ENCODE measurements around the gene PAQR5.
"Not testable (repeated sequence)": the region's sequence is repeated elsewhere in the genome, so short reads cannot be mapped to it uniquely, and the experiment has no call there.

The PAQR5 gene

DNA sequence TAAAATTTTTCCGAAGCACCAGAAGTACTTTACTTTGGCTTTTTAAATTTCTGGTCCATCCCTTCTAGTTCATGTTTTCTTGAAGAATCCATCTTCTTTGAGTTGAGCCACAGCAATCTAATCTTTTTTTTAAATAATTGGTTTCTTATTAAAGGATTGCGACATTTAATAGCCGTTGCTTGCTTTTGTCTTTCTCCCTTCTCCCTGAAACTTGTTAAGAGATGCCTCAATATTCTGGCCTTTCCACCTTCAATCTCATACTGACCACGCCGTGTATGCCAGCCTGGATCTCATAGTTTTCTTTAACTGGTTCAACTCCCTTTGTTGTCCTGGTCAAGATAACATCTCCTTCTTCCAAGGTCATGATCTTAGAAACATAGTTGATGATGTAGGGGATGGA, 135.5 kb downstream of the PAQR5 start:
- DNase-seq, result no peak

DNA sequence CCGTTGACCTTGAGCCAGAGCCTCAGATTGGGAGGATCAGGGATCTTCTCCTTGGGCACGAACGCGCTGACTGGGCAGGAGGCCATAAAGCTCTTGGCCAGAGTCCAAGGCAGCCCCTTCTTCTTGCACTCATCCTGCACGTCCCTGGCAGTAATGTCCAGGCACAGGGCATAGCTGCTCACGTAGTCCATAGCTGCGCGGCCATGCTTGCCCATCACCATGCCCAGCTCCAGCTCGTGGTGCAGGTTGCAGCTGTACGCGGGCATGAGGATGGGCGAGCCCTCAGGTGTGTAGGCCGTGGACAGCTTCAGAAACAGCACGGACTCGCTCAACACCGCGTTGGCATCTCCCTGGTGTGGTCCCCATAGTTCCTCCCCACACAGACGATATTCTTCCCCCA, 136.0 kb downstream of the PAQR5 start:
- no peak for DNase-seq

DNA sequence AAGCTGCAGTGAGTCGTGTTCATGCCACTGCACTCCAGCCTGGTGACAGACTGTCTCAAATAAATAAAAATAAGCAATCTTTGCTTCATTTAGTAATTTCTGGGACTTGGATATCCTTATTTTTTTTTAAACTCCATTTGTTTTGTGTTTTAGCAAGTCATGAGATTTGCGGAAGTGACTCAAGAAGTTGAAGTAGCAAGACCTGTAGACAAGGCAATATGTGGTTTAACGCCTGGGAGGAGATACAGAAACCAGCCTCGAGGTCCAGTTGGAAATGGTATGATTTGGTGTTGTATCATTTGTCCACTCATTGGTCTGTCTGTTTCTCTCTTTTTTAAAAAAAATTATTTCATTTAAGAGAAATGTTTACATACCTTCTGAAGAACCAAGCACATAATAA, 137.3 kb downstream of the PAQR5 start:
- DNase-seq, result no peak

DNA sequence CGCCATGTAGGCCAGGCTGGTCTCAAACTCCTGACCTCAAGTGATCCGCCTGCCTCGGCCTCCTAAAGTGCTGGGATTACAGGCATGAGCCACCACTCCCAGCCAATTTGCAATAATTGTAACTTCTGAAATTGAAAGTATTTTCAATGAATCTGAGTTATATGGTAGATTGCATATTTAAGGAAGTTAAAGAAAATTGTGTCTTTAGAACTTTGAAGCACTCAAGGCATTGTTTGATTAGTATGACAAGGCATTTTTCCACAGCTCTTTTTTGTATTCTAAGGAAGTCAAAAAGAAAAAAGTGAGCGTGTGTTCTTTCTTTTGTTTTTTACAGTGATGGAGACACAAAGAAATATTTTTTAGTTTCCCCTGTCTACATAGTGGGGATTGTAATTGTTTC, 138.2 kb downstream of the PAQR5 start:
- DNase-seq, result no peak

GRCh38 chr15:69439623-69440022, 140.9 kb downstream of the PAQR5 start:
- no peak for DNase-seq

- no peak for DNase-seq
Measured at GRCh38 chr15:69443032-69443611, 144.4 kb downstream of the PAQR5 start.

GRCh38 chr15:69444686-69445085, 146.0 kb downstream of the PAQR5 start:
- no peak for DNase-seq

DNA sequence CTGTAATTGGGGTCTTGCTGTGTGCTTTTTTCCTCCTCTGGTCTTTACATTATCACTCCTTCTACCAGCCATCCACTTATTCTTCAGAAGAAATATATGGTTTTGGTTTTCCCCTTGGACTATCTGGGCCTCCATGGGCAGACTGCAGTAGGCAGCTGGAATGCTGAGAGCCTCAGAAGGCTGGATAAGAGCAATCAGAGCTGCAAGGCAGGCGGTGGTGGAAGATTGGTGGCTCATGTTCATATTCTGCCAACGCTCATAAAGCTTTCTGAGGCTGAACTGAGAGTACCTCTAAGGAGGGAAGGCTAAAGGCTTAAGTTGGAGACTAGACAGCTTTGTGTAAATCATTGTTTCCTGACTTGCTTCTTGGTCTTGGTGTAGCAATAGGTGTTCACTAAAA, 148.2 kb downstream of the PAQR5 start:
- DNase-seq, result no peak

GRCh38 chr15:69450221-69450620, 151.5 kb downstream of the PAQR5 start:
- not testable (repeated sequence) for DNase-seq

DNA sequence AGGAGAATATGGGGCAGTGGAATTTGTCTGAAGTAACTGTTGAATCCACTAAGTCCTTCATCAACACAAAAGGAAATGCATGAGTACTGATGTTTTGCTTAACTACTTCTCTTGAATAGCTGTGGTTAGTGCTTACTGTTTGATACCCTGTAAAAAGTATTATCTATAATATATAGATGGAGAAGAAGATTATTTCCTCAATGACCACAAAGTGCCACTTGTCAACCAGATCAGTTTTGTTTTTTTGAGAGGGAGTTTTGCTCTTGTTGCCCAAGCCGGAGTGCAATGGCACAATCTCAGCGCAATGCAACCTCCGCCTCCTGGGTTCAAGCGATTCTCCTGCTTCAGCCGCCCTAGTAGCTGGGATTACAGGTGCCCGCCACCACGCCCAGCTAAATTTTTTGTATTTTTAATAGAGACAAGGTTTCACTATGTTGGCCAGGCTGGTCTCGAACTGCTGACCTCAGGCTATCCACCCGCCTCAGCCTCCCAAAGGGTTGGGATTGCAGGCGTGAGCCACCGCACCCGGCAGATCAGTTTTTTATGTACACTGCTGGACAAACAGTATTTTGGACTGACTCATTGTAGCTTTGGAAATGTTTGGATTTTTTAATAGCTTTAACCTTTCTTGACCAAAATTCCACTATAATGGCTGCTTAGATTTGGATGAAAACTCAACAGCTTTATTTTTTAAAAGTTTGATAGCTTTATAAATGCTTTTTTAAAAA, 152.4 kb downstream of the PAQR5 start:
- DNase-seq, result no peak

GRCh38 chr15:69451951-69452691, 153.4 kb downstream of the PAQR5 start:
- DNase-seq, result no peak

- DNase-seq, result peak; percentile 93
Measured at GRCh38 chr15:69452692-69453521, 154.2 kb downstream of the PAQR5 start, which contains the start of gene RPLP1. Gene RPLP1, plus strand, starts transcription at chr15:69452818. Its CDS starts 131 bp downstream, at chr15:69452949.

DNA sequence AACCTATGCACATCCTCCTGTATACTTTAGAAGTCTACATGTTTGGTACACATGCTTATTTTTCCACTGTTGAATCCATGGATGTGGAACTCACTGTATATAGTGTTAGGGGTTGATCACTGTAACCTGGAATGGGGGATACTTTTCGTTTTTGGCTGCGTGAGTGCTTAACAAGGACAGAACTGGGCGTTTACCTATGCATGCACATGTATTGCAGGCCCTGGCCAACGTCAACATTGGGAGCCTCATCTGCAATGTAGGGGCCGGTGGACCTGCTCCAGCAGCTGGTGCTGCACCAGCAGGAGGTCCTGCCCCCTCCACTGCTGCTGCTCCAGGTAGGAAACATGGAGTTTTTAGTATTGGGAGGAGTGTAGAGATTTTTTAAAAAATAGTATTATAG, 156.2 kb downstream of the PAQR5 start:
- DNase-seq, result no peak

GRCh38 chr15:69456208-69457166, 157.8 kb downstream of the PAQR5 start:
- no peak for DNase-seq
